RWPE2 (cell line): Measurements from ENCODE around the gene UBR4.
A peak's percentile ranks its signal among the peaks of the same experiment; 100 is the strongest.

ENCODE experiments used
- ATAC-seq: fragments of 200-7000 bp; cut with Tn5 transposase; 3 replicates; pipeline ENCODE4 v1.9.1; 2021; ENCODE audit warnings: low read depth
- DNase-seq: peaks from one replicate; pipeline ENCODE4 v3.0.0-alpha.2; 2020; ENCODE audit warnings: low spot score
- H3K27ac ChIP-seq: fragments of 450-650 bp; 2 replicates; pipeline ENCODE4 v1.5.1; 2017; ENCODE audit warnings: mild to moderate bottlenecking; ENCODE audit not compliant: poor library complexity, severe bottlenecking
- H3K27me3 ChIP-seq: fragments of 250-450 bp; sonication (Bioruptor Pico); 2 replicates; pipeline ENCODE4 v1.5.1; 2021; ENCODE audit warnings: mild to moderate bottlenecking, moderate library complexity; ENCODE audit not compliant: insufficient read depth, poor library complexity, severe bottlenecking
- H3K36me3 ChIP-seq: fragments of 250-450 bp; sonication (Bioruptor Pico); 2 replicates; pipeline ENCODE4 v1.5.1; 2020; ENCODE audit warnings: low read depth, mild to moderate bottlenecking, moderate library complexity
- H3K4me1 ChIP-seq: fragments of 250-450 bp; sonication (Bioruptor Pico); 2 replicates; pipeline ENCODE4 v1.5.1; 2021; ENCODE audit warnings: mild to moderate bottlenecking, moderate library complexity; ENCODE audit not compliant: insufficient read depth, poor library complexity, severe bottlenecking
- H3K4me3 ChIP-seq: fragments of 250-450 bp; sonication (Bioruptor Pico); 2 replicates; pipeline ENCODE4 v1.5.1; 2021; ENCODE audit warnings: mild to moderate bottlenecking, moderate library complexity; ENCODE audit not compliant: severe bottlenecking
- H3K9me3 ChIP-seq: fragments of 250-450 bp; sonication (Bioruptor Pico); 2 replicates; pipeline ENCODE4 v1.5.1; 2021; ENCODE audit warnings: mild to moderate bottlenecking, moderate library complexity; ENCODE audit not compliant: severe bottlenecking
- CTCF ChIP-seq: fragments of 450-650 bp; IDR thresholded peaks from one replicate; pipeline ENCODE4 v1.5.1; 2017; ENCODE audit warnings: mild to moderate bottlenecking, moderate library complexity; ENCODE audit not compliant: poor library complexity, severe bottlenecking

Gene UBR4

GRCh38 chr1:19029191-19030085 is 180.6 kb downstream of the UBR4 start:
- Histone ChIP-seq H3K36me3 (no peaks in the 10 kb centered on the region), H3K27me3 (no peaks in the 10 kb centered on the region), H3K9me3 (no peaks in the 10 kb centered on the region), H3K4me1 (peaks cover 28% of the 10 kb centered on the region), H3K27ac (peak overlapping the region; percentile 68), H3K4me3 (no peak overlapping the region)
- ATAC-seq (peak; percentile 60), DNase-seq (peak; percentile 93)
- TF ChIP-seq CTCF, result no peak

DNA sequence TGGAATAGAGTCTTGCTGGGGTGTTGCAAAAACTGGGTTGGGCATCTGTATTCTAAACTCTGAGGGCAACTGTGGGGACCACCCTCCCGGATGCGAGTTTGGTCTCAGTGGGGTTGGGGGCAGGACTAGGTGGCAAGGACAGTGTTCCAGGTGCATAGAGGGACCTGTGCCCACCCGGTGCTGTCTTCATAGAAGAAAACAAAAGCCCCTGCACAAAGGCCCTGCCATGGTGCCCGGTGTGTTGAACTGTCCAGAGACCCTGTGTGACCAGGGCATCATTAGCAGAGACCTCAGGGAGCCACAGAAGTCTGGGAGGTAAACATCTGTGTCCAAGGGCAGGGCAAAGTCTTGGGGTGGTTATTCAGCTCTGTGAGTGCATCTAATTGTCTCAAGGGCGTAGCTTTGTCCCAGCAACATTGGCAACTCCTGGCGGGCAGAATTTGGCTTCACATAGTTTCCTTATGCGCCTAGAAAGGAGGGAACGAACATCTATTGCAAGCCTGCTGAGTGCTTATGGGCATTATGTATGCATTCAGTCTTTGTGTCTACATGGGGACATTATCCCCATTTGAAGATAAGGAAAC is 181.4 kb downstream of the UBR4 start:
- no peak for TF ChIP-seq CTCF
- H3K9me3 ChIP-seq, result no peaks in the 10 kb centered on the region
- peak overlapping the region; percentile 68 for H3K27ac ChIP-seq
- H3K36me3 ChIP-seq, result no peaks in the 10 kb centered on the region
- peaks cover 23% of the 10 kb centered on the region for H3K4me1 ChIP-seq
- no peak for DNase-seq
- no peak for ATAC-seq
- H3K4me3 ChIP-seq, result no peak overlapping the region
- no peaks in the 10 kb centered on the region for H3K27me3 ChIP-seq

DNA sequence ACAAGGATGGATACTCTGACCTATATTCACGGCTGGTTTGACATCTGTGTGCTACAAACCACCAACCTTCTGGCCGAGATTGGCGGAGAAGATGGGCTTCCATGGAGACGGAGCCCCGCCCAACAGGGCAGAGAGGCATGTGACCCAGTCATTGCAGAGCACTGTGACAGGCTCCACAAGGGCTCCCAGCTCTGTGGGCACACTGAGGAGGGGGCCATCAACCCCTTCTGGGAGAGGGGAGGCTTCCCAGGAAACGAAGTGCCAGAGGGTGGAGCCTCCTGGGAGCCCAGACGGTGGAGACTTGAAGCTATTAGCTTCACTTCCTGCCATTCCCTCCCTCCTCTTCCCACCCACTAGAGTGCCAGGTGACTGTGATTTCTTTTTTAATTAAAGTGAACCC is 182.0 kb downstream of the UBR4 start:
- H3K9me3 ChIP-seq, result no peaks in the 10 kb centered on the region
- DNase-seq, result no peak
- no peaks in the 10 kb centered on the region for H3K27me3 ChIP-seq
- H3K4me1 ChIP-seq, result peaks cover 18% of the 10 kb centered on the region
- H3K36me3 ChIP-seq, result no peaks in the 10 kb centered on the region
- H3K4me3 ChIP-seq, result no peak overlapping the region
- ATAC-seq, result no peak
- H3K27ac ChIP-seq, result peak overlapping the region; percentile 68
- TF ChIP-seq CTCF, result no peak
